HG03139 (cell line): Measurements from ENCODE around the gene BCL11B.

Experiments used
- ATAC-seq: cut with Tn5 transposase; IDR thresholded peaks from one replicate; pipeline ENCODE4 v1.9.1; 2021; ENCODE audit not compliant: unreplicated experiment

The BCL11B gene

DNA sequence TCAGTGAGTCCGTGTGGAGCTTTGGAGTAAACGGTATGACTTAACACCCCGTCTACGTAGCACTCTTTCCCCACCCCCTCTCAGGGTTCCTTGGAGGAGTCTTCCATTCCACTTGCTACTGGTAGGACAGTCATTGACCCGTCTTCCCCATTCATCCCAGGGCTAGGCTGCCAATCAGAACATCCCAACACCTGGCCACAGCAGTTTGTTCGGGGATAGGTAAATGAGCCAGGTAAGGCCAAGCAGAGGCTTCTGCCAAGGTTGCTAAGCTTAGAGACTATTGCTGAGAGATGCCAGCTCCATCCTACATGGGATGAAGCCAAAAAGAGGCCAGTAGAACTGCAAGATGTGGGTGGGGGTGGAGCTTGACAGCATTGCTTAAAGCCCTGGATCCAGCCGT, 130.8 kb downstream of the BCL11B start:
- ATAC-seq, result no peak

DNA sequence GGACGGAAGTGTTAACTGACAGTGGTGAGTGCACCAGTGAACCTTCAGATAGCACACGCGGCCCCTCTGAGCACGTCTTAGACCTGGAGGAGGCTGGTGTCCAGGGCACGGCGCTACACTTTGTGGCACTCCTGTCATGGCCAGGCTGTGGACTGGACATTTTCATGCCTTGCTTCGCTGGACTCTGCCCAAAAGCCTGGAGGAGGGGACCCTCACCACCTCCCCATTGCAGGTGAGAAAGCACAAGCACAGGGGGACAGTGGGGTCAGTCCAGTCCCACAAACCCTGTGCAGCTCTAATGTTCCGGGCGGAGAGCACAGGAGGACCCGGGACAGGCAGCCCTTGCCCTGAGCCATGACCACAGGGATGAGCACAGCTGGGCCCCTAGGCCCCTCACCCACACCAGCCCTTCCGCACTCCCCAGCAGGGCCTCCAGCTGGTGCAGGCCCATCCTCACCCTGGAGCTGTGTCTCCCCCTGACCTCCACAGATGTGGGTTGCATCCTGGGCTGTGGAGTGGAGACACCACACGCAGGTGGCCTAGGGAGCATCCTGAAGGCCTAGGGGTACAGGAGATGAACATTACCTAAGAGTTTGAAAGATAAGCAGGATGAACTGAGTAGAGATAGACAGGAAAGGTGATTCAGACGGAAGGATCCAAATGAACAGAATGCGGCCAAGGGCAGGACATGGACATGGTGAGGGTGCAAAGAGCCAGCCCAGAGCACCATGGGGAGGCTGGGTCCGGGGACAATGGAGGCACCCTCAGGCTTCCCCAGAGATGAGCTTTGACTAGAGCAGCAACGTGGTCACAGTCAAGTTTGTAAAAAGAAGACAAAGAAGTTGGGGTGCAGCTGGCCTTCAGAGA, 132.8 kb downstream of the BCL11B start:
- ATAC-seq, result no peak

DNA sequence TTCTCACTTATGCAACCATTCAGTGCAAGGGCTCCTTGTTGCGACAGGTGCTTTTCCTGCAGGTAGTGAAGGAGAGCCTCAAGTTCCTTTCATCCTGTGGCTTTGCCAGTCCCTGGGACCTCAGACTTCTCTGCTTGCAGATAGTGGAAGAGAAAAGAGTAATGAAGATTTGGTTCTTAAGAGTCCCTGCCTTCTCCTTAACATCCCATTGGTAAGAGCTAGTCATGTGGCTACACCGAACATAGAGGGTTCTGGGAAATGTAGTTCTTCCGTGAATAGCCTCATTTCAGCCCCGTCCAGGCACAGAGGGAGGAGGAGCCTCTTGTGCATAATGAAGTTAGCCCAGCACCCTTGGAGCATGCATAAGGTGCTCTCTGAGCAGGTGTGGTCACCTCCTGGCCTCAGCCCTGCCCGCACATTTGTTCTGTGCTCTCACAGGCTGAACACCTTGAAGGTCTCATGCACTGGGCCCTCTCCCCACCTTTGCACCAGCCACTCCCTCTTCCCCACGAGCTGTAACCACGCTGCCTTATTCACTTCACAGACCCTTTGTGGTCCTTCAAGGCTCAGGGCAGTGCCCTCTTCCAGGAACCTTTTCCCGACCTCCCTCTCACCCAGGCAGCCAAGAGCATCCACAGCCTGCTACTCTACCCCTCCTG, 134.0 kb downstream of the BCL11B start:
- no peak for ATAC-seq

DNA sequence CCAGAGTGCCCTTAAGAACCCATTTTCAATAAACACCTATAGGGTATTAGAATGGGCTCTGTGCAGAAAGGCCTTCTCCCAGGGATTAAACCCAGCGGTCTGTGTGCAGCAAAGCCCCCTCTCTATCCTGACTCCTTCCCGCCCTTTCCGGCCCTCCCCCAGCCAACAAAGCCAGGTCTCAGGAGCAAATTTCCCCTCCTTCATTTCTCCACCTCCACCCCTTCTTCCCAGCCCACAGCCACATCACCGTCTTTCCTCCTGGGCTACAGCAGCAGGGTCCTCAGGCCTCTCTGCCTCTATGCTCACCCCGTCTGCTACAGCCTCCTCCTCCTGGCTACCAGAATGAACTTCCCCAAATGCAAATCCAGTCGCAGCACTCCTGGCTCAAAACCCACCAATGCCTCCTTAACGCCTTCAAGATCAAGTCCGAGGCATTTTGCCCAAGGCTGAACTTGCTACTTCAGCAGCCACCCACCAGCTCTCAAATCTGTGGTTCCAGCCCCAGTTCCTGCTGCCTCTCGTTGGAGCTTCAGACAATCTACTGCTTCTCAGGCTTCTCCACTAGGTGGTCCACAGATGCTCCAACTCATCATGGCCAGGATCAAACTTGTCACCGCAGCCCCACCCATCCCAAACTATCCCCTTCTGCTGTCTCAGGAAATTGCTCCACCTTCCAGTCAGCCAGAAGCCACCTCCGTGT, 134.8 kb downstream of the BCL11B start:
- no peak for ATAC-seq

GRCh38 chr14:99136401-99136800, 135.6 kb downstream of the BCL11B start:
- ATAC-seq, result no peak

DNA sequence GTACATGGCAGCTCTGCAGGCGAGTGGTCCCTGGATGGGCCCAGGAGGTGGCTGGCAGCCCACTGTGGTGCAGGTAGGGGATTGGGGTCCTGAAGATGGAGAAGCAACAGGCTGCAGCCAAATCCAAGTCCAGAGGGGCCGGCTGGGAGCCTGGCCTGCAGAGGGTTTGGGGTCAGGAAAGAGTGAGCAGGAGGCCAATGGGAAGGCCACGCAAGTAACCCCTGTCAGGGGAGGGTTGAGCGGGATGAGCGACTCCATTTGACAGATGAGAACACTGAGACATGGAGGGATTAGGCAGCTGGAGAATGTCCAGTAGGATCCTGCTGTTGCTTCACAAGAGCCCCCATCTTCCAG, 136.0 kb downstream of the BCL11B start:
- ATAC-seq, result no peak

GRCh38 chr14:99134516-99135046, 137.4 kb downstream of the BCL11B start:
- no peak for ATAC-seq

- no peak for ATAC-seq
Measured at GRCh38 chr14:99133636-99134515, 138.1 kb downstream of the BCL11B start.

DNA sequence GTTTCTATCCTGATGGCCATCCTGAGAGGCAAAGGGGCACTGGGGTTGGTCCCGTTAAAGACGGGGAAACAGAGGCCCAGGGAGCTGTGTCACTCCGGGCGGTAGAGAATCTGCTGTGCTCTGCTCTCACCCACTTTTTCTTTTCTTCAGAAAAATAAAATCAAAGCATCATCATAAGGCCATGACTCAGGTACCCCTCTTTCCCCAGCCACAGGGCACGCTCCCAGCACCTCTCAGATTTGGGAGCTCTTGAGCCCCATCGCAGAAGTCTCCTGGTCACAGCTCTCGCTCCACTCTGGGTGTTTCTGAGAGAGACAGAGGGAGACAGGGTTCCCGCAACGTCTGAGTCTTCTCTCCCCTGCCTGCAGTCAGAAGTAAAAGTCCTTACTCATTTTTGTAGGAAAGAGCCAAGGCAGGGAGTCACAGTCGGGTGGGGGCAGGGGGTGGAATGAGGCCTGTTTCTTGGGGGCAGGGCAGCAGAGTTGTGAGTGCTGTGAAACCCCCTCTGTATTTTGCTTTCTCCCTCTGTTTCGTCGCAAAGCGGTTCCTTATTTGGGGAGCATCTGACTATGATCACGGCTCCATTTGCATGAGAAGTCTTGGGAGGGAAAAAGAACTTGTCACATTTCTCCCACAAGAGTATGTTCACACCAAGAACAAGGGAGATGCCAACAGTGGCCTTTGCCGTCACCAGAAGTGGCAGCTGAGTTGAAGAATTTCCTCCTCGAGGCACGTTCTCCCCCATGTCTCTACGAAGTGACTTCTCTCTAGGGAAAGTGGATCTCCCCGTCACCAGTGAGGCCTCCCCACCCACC, 139.0 kb downstream of the BCL11B start:
- ATAC-seq, result no peak

DNA sequence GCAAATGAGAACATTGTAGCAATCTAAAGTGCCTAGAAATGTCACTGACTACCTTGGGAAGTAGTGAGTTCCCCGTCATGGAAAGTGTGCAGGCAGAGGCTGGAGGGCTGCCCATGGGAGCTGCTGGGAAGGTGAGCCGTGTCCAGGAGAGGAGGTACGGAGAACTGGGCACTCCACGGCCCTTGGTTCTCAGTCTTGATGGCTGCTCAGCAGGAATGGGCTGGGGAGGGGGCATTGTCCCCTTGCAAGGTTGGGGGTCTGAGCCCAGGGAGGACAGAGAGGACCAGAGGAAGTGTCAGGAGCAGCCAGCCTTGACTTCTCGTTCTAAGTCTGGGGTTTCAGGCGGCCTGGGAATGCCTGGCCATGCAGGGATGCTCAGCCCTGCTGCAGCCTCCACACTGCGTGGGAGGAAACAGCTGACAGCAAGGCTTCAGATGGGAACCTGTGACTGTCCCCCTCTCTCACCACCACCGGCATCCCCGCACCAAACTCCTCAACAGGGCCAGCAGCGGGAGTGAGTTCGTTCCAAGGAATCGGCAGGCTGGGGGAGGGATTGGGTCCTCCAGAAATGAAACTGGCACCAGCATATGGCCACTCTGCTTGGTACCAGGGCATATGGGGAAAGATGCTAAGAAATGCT, 140.2 kb downstream of the BCL11B start:
- no peak for ATAC-seq

DNA sequence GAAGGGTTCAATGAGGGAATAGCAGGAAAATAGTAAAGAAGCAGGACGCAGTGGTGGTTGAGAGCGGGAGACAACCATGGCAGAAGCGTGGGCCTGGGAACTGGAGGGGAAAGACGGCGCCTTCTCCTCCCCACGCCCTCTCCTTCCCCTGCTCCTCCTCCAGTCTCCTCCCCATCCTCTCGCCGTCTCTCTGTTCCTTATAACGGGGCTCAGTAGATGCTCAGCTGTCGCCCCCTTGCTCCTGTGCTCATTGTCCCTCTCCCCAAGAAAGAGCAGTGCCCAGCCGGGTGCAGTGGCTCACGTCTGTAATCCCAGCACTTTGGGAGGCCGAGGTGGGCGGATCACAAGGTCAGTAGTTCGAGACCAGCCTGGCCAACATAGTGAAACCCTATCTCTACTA, 142.0 kb downstream of the BCL11B start:
- ATAC-seq, result no peak

DNA sequence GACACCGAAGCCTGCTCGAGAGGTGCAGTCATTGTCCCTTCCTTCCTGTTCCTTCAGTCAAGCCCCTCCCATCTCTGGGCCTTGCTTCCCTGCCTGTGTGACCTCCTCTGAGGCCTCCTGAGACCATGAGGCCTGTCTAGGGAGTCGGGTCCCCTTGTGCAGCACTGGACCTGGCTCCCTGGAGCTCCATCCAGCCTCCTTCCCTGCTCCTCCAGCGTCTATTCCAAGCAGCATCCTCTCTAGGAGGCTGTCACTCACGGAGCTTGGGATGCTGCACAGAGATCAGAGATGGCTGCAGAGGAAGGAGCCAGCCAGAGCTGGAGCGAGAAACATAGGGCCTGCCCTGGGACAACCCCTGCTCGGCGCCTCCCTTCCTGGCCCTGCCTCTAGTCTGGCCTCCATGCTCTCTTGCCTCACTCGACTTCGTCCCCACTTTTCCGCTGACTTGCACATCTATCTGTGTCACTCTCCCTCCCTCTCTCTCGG, 142.7 kb downstream of the BCL11B start:
- ATAC-seq, result no peak

GRCh38 chr14:99128185-99128584, 143.8 kb downstream of the BCL11B start:
- ATAC-seq, result no peak

DNA sequence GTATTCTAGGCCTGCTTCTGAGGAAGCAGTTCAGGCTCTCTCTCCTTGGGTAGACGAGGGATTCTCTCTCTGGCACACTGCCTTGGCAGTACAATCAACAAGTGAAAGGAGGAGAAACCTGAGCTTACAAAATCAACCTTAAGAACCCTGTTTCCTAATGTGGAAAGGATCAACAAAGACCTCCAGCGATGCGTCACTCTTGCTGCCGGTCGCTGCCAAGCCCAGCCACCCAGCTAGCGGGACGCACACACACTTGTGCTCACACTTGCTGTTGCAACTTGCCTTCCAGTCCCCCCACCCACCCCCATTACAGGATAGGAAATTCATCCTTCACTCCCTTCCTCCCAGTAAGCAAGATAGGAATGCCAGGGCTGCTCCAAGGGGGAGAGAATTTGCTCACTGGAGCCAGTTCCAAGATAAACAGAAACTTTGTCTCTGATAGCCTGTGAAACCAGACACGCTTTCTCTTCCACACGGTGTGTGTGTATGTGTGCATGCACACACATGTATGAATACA, 144.3 kb downstream of the BCL11B start:
- ATAC-seq, result no peak

DNA sequence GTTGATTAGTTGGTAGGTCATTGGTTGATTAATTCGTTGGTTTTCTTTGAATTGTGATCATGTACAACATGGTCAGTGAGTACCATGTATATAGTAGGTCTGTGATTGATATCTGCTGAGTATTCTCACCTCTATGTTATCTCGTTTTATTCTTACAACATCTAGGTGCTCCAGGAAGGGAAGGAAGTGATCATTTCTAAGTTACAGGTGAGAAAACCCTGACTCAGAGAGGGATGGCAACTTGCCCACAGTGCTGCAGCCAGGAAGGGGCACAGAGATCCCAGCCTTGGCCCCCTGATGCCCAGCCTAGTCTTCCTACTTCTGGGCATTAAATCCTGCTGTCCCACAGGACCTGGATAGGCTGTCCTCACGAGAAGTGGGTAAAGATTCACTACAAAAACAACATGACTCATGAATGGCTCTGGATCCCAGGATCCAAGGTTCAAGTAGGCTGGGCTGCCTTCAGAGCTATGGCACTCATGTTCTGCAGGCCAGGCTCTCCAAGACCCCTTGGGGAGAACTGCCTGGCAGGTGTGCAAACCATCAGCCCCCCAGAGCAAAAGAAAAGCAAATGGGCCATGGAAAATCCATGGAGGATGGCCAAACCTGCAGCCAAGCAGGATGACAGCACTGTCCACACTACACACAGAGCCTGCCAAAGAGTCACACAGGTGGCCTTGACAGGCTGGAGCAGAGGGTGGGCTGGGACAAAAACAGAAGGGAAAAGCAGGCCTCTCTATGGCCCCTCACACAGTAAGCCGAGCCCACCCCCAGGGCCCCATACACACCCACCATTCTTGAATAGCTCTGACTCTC, 146.2 kb downstream of the BCL11B start:
- no peak for ATAC-seq

- ATAC-seq, result no peak
Measured at GRCh38 chr14:99125113-99125512, 146.9 kb downstream of the BCL11B start.

DNA sequence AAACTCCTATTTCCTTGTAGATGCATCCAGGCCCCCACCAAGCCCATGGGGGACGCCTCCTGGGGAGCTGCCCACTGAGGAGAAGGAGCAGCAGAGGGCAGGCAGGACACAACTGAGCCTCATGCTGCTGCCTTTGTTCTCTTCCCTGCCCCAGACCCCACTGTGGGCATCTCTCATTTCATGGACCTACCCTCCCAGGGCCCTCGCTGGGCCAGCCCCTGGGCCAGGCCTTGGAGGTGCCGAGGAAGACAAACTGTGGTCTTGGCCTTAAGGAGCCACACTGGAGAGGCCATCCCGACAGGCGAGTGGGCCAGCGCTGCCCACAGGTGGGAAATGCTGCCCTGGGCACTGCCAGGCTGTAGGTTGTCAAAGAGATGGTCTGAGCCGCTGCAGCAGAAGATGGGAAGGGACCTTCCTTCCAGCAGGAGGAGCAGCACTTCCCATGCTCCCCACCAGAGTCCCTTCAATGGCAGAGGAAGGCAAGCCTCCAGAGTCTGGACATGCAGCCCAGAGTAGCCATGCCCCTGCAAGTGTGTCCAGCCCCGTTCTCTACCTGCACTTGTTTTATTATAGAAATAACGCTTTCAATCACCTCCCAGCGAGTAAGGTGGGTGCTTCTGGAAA, 147.4 kb downstream of the BCL11B start:
- ATAC-seq, result no peak
